GM19238 (cell line): ENCODE measurements around the gene NBAS.
"Not testable (repeated sequence)": the region's sequence is repeated elsewhere in the genome, so short reads cannot be mapped to it uniquely, and the experiment has no call there.

ENCODE experiments used
- DNase-seq: peaks from one replicate; pipeline ENCODE4 v3.0.0; 2011; ENCODE audit warnings: low spot score; ENCODE audit not compliant: insufficient read length

The NBAS gene

GRCh38 chr2:15412779-15413178 is 148.4 kb downstream of the NBAS start:
- DNase-seq = no peak

GRCh38 chr2:15412309-15412708 is 148.8 kb downstream of the NBAS start:
- no peak for DNase-seq

- DNase-seq = no peak
Observed at GRCh38 chr2:15410884-15411283, 150.2 kb downstream of the NBAS start.

DNA sequence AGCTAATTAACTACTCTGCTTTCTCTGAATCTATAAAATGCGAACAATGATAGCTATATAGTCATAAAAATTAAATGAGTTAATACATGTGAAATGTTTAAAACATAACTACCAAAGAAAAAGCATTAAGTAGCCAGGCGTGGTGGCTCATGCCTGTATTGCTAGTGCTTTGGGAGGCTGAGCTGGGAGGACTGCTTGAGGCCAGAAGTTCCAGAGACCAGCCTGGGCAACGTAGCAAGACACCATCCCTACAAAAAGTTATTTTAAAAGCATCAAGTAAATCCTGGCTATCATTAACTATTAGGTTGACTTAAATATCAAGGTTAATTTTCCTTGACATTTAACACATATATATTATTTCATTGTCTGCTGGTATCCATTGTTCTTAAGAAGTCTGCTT is 152.4 kb downstream of the NBAS start:
- no peak for DNase-seq

DNA sequence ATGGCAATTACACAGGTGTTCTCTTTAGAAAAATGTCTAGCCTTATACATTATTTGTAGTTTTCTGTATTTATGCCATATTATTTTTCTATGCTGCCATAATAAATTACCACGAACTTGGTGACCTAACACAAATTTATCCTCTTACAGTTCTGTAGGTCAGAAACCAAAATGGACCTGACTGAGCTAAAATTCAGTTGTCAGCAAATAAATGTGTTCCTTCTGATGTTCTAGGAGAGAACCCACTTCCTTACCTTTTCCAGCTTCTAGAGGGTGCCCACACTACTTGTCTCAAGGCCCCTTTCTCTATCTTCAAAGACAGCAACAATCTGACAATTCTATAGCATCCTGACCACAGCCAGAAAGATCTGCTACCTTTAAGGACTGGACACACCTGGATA is 153.5 kb downstream of the NBAS start:
- DNase-seq = no peak

- DNase-seq = not testable (repeated sequence)
Observed at GRCh38 chr2:15404511-15404910, 156.6 kb downstream of the NBAS start.

GRCh38 chr2:15400240-15400826 is 160.8 kb downstream of the NBAS start:
- DNase-seq = no peak

- no peak for DNase-seq
Observed at GRCh38 chr2:15399241-15399640, 161.9 kb downstream of the NBAS start.

DNA sequence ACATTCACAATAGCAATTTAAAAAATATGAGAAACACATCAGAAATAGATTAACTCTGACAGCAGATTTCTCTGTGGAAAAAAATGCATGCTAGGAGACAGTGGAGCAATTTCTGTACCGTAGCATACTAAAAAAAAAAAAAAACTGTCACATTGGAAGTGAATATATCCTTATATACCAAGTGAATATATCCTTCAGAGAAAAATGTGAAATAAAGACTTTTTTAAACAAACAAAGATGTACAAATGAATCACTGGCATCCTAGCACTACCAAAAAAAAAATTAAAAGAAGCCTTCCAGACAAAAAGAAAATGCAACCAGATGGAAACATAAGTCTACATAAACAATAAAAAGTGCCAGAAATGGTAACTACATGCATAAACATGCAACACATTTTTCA is 169.4 kb downstream of the NBAS start:
- DNase-seq = no peak

GRCh38 chr2:15389895-15390294 is 171.2 kb downstream of the NBAS start:
- no peak for DNase-seq

- DNase-seq = no peak
Observed at GRCh38 chr2:15389326-15389700, 171.8 kb downstream of the NBAS start.

- DNase-seq = no peak
Observed at GRCh38 chr2:15388406-15389325, 172.5 kb downstream of the NBAS start.

DNA sequence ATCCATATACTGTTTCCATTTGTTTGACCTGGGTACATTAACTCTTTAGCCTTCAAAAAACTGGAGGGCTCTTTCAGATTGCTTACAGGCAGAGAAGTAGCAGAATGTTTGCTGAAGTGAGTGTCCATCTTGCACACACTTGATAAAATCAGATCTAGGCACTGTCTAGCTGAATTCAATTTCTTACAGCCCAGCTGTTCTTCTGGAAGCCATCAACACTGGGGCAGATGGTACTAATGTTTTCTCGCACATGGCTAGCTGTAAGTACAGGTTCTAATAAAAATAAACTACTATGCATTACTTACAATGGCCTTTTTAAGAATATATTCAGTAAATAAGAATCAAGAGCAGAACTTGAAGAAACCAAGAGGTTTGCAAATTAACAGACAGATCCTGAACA is 175.9 kb downstream of the NBAS start:
- no peak for DNase-seq

DNA sequence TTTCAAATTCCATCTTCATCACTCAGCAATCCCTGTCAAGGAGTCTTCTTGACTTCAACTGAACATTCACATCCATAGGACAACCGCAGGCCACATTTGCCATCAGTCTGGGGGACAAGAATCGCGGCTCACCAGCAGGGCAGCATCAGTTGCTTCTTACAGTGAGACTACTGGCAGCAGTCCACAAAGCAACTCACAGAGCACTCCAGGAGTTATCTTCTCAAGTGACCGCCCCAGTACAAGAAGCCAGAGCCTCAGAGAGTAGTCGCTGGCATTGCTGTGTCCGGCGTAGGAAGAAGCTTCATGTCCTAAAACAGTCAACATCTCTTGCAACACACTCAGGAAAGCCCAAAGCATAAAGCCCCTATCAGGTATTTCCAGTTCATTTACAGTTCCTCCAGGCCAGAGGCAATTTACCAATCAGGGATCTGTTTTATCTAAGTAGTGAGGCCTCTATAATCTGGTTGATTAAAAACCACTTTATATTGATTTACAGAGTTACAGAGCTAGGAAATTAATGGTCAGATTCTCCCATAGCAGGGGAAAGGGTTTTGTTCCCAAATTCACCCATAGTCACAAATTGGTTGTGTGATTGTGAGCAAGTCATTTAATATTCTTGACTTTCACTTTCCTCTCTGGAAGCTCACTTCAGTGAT is 177.3 kb downstream of the NBAS start:
- DNase-seq = no peak

DNA sequence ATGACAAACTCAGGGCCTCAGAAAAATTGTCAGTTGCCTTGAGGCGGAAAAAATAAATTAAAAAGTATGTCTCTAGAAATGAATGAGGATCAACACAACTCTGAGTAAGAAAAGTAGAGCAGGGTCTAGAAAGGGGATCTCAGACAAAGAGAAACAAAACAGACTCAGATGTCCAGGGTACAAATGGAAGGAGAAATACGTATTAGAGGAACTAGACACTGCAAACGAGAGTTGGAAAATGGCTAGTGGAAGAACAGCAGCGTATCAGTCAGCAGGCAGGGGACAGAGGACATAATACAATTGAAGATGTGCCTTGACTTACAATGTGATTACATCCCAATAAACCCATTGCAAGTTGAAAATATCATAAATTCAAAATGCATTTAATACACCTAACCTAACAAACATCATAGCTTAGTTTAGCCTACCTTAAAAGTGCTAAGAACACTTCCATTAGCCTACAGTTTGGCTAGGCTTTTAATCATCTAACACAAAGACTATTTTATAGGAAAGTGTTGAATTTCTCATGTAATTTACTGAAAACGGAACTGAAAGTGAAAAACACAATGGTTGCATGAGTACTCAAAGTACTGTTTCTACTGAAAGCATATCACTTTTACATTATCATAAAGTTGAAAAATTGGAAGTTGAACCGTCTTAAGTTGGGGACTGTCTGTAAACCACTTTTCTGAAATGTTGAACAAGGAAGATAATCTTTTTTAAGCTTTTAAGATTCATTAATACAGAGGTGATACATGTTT is 182.8 kb downstream of the NBAS start:
- DNase-seq = no peak

GRCh38 chr2:15377202-15377601 is 183.9 kb downstream of the NBAS start:
- DNase-seq = no peak

DNA sequence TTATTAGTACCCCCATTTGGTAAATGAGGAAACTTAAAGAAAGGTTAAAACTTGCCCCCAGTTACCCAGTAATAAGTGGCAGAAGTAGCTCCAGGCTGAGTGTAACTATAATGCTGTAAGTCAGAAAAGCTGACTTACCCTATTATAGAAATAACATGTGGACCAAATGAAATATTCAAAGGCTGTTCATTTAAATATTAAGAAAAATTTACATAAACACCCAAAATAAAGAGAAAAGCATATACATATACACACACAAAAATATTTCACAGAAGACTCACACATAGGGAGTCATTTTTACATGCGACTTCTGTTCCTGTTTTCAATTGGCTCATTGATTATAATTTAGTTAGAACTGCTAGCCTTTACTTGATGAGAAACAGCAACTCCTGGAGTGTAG is 189.1 kb downstream of the NBAS start:
- no peak for DNase-seq

- no peak for DNase-seq
Observed at GRCh38 chr2:15369129-15369528, 192.0 kb downstream of the NBAS start.

- DNase-seq = no peak
Observed at GRCh38 chr2:15367715-15368114, 193.4 kb downstream of the NBAS start.

- no peak for DNase-seq
Observed at GRCh38 chr2:15367205-15367604, 193.9 kb downstream of the NBAS start.

DNA sequence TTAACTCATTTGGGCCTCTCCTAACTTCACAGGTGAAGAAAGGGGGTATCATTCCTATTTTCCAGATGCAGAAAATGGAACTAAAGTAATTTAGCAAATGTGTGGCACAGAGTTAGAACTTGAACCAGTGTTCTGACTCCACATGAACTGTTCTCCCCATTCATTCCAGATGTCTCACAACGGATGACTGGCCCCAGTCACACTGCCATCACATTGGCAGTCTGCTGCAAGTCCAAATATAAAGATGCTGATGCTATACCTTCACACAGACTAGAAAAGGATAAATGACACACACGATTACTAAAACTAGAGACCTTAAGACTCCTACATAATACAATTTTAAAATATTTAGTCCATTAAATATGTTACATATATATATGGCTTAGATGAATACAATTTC is 195.7 kb downstream of the NBAS start:
- DNase-seq = no peak

GRCh38 chr2:15364561-15364960 is 196.6 kb downstream of the NBAS start:
- DNase-seq = no peak
